ENCODE results near the gene SLC38A10.

SLC38A10 gene

DNA sequence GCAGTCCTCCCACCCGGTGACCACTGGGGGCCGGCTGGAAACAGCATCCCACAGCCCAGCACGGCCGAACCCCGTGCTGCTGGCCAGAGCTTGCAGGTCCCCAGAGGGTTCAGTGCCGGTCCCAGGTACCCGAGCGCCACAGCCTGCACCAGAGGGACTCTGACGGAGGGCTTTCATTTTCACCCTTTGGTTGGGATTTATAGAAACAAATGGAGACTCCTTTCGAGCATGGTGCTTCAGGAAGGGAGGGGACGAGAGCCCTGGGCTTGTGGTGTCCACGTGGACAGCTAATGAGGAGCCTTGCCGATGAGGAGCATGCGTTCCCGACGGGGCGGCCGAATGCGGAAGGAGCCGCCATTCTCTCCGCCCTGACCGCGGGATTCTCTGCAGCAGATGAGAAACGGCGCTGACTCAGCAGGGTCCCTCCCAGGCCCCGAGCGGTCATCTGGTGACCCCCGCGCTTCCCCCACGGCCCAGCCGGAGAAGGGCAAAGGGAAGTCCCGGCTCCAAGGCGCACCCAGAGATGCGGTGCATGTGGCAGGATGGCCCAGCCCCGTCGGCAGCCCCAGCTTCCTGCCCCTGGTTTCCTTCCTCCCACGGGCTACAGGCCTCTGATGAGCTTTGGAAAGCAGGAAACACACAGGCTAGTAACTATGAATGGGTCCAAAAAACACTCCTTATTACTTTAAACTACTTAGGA is 9.8 kb downstream of the SLC38A10 start:
- WGBS (ENCODE audit: insufficient coverage, insufficient read length): no CpG with 5 or more reads among the region's 37 CpGs
- Histone ChIP-seq H3K4me1 (ENCODE audit: control insufficient read depth, insufficient read depth, low read length) (no peaks in the 10 kb centered on the region), H3K27me3 (ENCODE audit: control insufficient read depth, insufficient read depth, low read length) (no peaks in the 10 kb centered on the region), H3K4me3 (ENCODE audit: low read length) (no peak overlapping the region), H3K27ac (ENCODE audit: low read length) (no peak overlapping the region), H3K9me3 (ENCODE audit: control insufficient read depth, insufficient read depth, low read length) (no peaks in the 10 kb centered on the region), H3K36me3 (ENCODE audit: control insufficient read depth, insufficient read depth, low read length) (peaks cover 7% of the 10 kb centered on the region; the same call in 1 of the 2 replicates)
- DNase-seq (ENCODE audit: low read depth, low spot score): no peak

GRCh38 chr17:81282876-81283275 is 12.2 kb downstream of the SLC38A10 start:
- Histone ChIP-seq H3K4me3 (ENCODE audit: low read length) (no peak overlapping the region), H3K4me1 (ENCODE audit: control insufficient read depth, insufficient read depth, low read length) (no peaks in the 10 kb centered on the region), H3K27me3 (ENCODE audit: control insufficient read depth, insufficient read depth, low read length) (no peaks in the 10 kb centered on the region), H3K27ac (ENCODE audit: low read length) (no peak overlapping the region), H3K9me3 (ENCODE audit: control insufficient read depth, insufficient read depth, low read length) (no peaks in the 10 kb centered on the region), H3K36me3 (ENCODE audit: control insufficient read depth, insufficient read depth, low read length) (peaks cover 7% of the 10 kb centered on the region; the same call in 1 of the 2 replicates)
- no CpG with 5 or more reads among the region's 16 CpGs for WGBS (ENCODE audit: insufficient coverage, insufficient read length)
- DNase-seq (ENCODE audit: low read depth, low spot score): no peak

DNA sequence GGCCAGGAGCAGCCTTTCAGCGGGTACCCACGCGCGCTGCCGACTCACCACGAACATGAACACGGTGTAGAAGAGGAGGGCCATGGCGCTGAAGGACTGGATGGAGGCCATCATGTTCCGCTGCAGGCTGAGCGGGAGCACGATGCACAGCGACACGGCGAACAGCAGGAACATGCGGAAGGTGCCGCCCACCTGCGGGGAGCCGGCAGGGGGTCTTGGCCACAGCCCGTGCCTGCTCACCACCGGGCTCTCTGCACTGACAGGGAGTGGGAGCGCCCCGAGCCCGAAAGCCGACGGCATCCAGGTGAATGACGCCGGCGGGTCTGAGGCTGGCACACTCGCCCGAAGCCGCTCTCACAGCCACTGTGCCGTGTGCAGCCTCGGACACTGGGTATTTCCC is 13.0 kb downstream of the SLC38A10 start:
- Histone ChIP-seq H3K27me3 (ENCODE audit: control insufficient read depth, insufficient read depth, low read length) (no peaks in the 10 kb centered on the region), H3K9me3 (ENCODE audit: control insufficient read depth, insufficient read depth, low read length) (no peaks in the 10 kb centered on the region)
- no CpG with 5 or more reads among the region's 33 CpGs for WGBS (ENCODE audit: insufficient coverage, insufficient read length)

GRCh38 chr17:81280571-81280970 is 14.5 kb downstream of the SLC38A10 start:
- no peak for DNase-seq (ENCODE audit: low read depth, low spot score)
- H3K27me3 ChIP-seq (ENCODE audit: control insufficient read depth, insufficient read depth, low read length): no peaks in the 10 kb centered on the region
- no peaks in the 10 kb centered on the region for H3K9me3 ChIP-seq (ENCODE audit: control insufficient read depth, insufficient read depth, low read length)
- H3K27ac ChIP-seq (ENCODE audit: low read length): no peak overlapping the region
- H3K4me3 ChIP-seq (ENCODE audit: low read length): no peak overlapping the region
- H3K36me3 ChIP-seq (ENCODE audit: control insufficient read depth, insufficient read depth, low read length): peaks cover 10% of the 10 kb centered on the region; the same call in 1 of the 2 replicates
- H3K4me1 ChIP-seq (ENCODE audit: control insufficient read depth, insufficient read depth, low read length): no peaks in the 10 kb centered on the region
- WGBS (ENCODE audit: insufficient coverage, insufficient read length): no CpG with 5 or more reads among the region's 24 CpGs

More for the DNA sequence above, 13.0 kb downstream of the SLC38A10 start:
- H3K4me3 ChIP-seq (ENCODE audit: low read length): no peak overlapping the region
- H3K36me3 ChIP-seq (ENCODE audit: control insufficient read depth, insufficient read depth, low read length): peaks cover 7% of the 10 kb centered on the region; the same call in 1 of the 2 replicates
- no peak overlapping the region for H3K27ac ChIP-seq (ENCODE audit: low read length)
- no peaks in the 10 kb centered on the region for H3K4me1 ChIP-seq (ENCODE audit: control insufficient read depth, insufficient read depth, low read length)
- DNase-seq (ENCODE audit: low read depth, low spot score): no peak

DNA sequence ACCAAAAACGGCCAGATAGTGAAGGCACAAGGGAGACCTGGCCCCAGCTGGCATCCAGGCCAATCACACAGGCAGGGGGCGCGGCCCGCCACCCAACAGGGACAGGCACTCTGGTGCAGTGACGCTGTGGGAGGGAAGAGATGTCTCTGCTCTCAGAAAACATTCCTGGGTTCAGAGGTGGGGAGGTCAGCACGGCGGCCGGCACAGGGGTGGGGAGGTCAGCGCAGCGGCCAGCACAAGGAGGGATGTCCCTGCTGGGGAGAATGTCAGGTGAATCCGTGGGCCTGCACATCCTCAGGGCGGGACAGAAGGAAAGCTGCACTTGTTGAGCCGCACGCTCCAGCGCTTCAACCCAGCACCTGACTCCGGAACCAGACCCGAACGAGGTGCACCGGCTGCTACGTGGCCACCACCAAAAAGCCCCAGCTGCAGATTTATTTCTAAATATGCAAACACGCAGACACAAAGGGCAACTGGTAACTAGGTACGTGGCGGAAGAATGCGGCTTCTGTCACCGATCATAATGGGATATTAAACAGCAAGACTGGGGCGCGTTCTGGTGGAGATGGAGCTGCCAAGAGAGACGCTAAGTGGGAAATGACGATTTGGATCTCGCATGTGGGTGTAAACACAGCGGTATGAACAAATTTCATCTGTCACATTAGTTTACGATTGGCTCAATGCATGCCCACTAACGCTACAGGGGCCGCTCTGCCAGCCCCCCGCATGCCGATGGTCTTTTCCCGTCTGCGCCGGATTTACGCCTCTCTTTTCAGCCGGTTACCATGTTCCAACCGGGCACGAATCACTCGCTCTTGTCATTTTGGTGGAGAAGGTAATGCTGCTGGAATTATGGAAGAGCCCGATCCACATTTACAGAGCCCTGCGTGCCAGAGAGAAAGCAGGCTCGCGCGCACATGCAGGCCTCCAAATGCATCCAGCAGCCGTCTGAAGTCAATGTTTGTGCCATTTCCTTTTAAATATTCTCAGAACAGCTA is 15.5 kb downstream of the SLC38A10 start:
- Histone ChIP-seq H3K9me3 (ENCODE audit: control insufficient read depth, insufficient read depth, low read length) (no peaks in the 10 kb centered on the region), H3K27me3 (ENCODE audit: control insufficient read depth, insufficient read depth, low read length) (no peaks in the 10 kb centered on the region), H3K4me1 (ENCODE audit: control insufficient read depth, insufficient read depth, low read length) (no peaks in the 10 kb centered on the region), H3K36me3 (ENCODE audit: control insufficient read depth, insufficient read depth, low read length) (peaks cover 10% of the 10 kb centered on the region; the same call in 1 of the 2 replicates), H3K4me3 (ENCODE audit: low read length) (no peak overlapping the region), H3K27ac (ENCODE audit: low read length) (no peak overlapping the region)
- no CpG with 5 or more reads among the region's 50 CpGs for WGBS (ENCODE audit: insufficient coverage, insufficient read length)
- DNase-seq (ENCODE audit: low read depth, low spot score): no peak

GRCh38 chr17:81278831-81279230 is 16.3 kb downstream of the SLC38A10 start:
- no peaks in the 10 kb centered on the region for H3K4me1 ChIP-seq (ENCODE audit: control insufficient read depth, insufficient read depth, low read length)
- WGBS (ENCODE audit: insufficient coverage, insufficient read length): no CpG with 5 or more reads among the region's 8 CpGs
- H3K4me3 ChIP-seq (ENCODE audit: low read length): no peak overlapping the region
- no peaks in the 10 kb centered on the region for H3K9me3 ChIP-seq (ENCODE audit: control insufficient read depth, insufficient read depth, low read length)
- DNase-seq (ENCODE audit: low read depth, low spot score): no peak
- H3K27me3 ChIP-seq (ENCODE audit: control insufficient read depth, insufficient read depth, low read length): no peaks in the 10 kb centered on the region
- no peak overlapping the region for H3K27ac ChIP-seq (ENCODE audit: low read length)
- peaks cover 10% of the 10 kb centered on the region; the same call in 1 of the 2 replicates for H3K36me3 ChIP-seq (ENCODE audit: control insufficient read depth, insufficient read depth, low read length)

GRCh38 chr17:81277946-81278693 is 17.0 kb downstream of the SLC38A10 start:
- Histone ChIP-seq H3K27ac (ENCODE audit: low read length) (no peak overlapping the region), H3K36me3 (ENCODE audit: control insufficient read depth, insufficient read depth, low read length) (peaks cover 11% of the 10 kb centered on the region), H3K9me3 (ENCODE audit: control insufficient read depth, insufficient read depth, low read length) (no peaks in the 10 kb centered on the region), H3K27me3 (ENCODE audit: control insufficient read depth, insufficient read depth, low read length) (no peaks in the 10 kb centered on the region), H3K4me3 (ENCODE audit: low read length) (no peak overlapping the region), H3K4me1 (ENCODE audit: control insufficient read depth, insufficient read depth, low read length) (no peaks in the 10 kb centered on the region)
- DNase-seq (ENCODE audit: low read depth, low spot score): no peak
- WGBS (ENCODE audit: insufficient coverage, insufficient read length): no CpG with 5 or more reads among the region's 20 CpGs

DNA sequence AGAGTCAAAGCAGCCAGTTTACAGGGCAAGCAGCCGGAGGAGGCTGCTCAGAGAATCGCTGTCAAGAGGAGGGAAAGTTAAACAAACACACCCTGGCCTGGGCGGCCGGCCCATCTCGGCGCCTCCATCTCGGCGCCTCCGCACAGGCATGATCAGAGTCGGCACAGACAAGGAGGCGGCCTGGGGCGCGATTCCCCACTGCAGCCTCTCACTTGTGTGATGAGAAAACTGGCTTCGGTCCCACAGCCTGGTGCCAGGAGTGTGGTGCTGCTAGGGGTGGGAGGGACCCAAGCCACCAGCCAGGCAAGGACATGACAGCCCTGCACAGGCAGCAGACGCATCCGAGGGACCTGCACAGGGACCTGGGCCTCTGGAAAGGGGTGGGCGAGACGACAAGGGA is 17.7 kb downstream of the SLC38A10 start:
- WGBS (ENCODE audit: insufficient coverage, insufficient read length): no CpG with 5 or more reads among the region's 18 CpGs
- H3K36me3 ChIP-seq (ENCODE audit: control insufficient read depth, insufficient read depth, low read length): peaks cover 14% of the 10 kb centered on the region
- no peak for DNase-seq (ENCODE audit: low read depth, low spot score)
- no peaks in the 10 kb centered on the region for H3K27me3 ChIP-seq (ENCODE audit: control insufficient read depth, insufficient read depth, low read length)
- no peaks in the 10 kb centered on the region for H3K9me3 ChIP-seq (ENCODE audit: control insufficient read depth, insufficient read depth, low read length)
- H3K27ac ChIP-seq (ENCODE audit: low read length): no peak overlapping the region
- no peak overlapping the region for H3K4me3 ChIP-seq (ENCODE audit: low read length)
- no peaks in the 10 kb centered on the region for H3K4me1 ChIP-seq (ENCODE audit: control insufficient read depth, insufficient read depth, low read length)

- no peak overlapping the region for H3K4me3 ChIP-seq (ENCODE audit: low read length)
- DNase-seq (ENCODE audit: low read depth, low spot score): no peak
- H3K9me3 ChIP-seq (ENCODE audit: control insufficient read depth, insufficient read depth, low read length): no peaks in the 10 kb centered on the region
- H3K4me1 ChIP-seq (ENCODE audit: control insufficient read depth, insufficient read depth, low read length): no peaks in the 10 kb centered on the region
- no peaks in the 10 kb centered on the region for H3K27me3 ChIP-seq (ENCODE audit: control insufficient read depth, insufficient read depth, low read length)
- no CpG with 5 or more reads among the region's 11 CpGs for WGBS (ENCODE audit: insufficient coverage, insufficient read length)
- H3K27ac ChIP-seq (ENCODE audit: low read length): no peak overlapping the region
- peaks cover 11% of the 10 kb centered on the region for H3K36me3 ChIP-seq (ENCODE audit: control insufficient read depth, insufficient read depth, low read length)
These were observed 18.3 kb downstream of the SLC38A10 start for GRCh38 chr17:81276781-81277180.

DNA sequence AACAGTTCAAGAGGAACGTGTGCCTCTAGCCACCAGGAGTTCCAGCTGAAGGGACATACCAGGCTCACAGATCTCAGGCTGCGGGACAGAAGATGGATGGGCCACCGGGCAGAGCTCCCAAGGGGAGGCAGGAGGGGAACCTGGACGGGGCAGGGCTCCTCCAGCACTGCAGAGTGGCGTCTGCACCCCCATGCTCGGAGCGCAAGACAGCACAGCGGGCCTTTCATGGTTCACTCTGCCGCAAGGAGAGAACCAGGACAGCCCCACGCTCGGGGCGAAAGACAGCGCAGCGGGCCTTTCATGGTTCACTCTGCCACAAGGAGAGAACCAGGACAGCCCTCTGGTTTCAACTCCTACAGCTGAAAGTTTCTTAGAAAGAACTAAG is 20.6 kb downstream of the SLC38A10 start:
- no peaks in the 10 kb centered on the region for H3K4me1 ChIP-seq (ENCODE audit: control insufficient read depth, insufficient read depth, low read length)

More for the DNA sequence above, 20.6 kb downstream of the SLC38A10 start:
- no CpG with 5 or more reads among the region's 14 CpGs for WGBS (ENCODE audit: insufficient coverage, insufficient read length)
- no peak for DNase-seq (ENCODE audit: low read depth, low spot score)
- H3K4me3 ChIP-seq (ENCODE audit: low read length): no peak overlapping the region
- H3K9me3 ChIP-seq (ENCODE audit: control insufficient read depth, insufficient read depth, low read length): no peaks in the 10 kb centered on the region
- no peak overlapping the region for H3K27ac ChIP-seq (ENCODE audit: low read length)
- H3K36me3 ChIP-seq (ENCODE audit: control insufficient read depth, insufficient read depth, low read length): peaks cover 10% of the 10 kb centered on the region
- no peaks in the 10 kb centered on the region for H3K27me3 ChIP-seq (ENCODE audit: control insufficient read depth, insufficient read depth, low read length)
